ENCODE data around the gene MYOZ3.

Gene MYOZ3

GRCh38 chr5:150672237-150672883 is 11.3 kb downstream of the MYOZ3 start:
- CTCF ChIA-PET: interaction anchor here (0.9 to 2.2 kb wide), 7 partner anchors 9 to 174 kb away, joined by 3 to 9 read pairs (median 3); no protein-coding TSS in a partner anchor
- no peak for DNase-seq (ENCODE audit: extremely low spot score)
- POLR2A ChIA-PET: no interaction called here
- TF ChIP-seq CTCF (IDR thresholded peaks at IDR 0.05; ENCODE audit: control extremely low read depth, extremely low read depth, low read depth, missing control alignments): no peak

- DNase-seq (ENCODE audit: extremely low spot score): no peak
- CTCF ChIA-PET: interaction anchor here (0.9 to 2.2 kb wide), 8 partner anchors 9 to 111 kb away, joined by 3 to 9 read pairs (median 4); partner anchors contain the start of gene MYOZ3
- TF ChIP-seq CTCF (IDR thresholded peaks at IDR 0.05; ENCODE audit: control extremely low read depth, extremely low read depth, low read depth, missing control alignments): no peak
- POLR2A ChIA-PET: no interaction called here
Measured at GRCh38 chr5:150672884-150673275, 11.8 kb downstream of the MYOZ3 start.

GRCh38 chr5:150674341-150674821 is 13.3 kb downstream of the MYOZ3 start:
- ChIA-PET POLR2A (no interaction called here), CTCF (interaction anchor here (1.1 to 1.5 kb wide), 4 partner anchors 10 to 173 kb away, joined by 3 to 4 read pairs (median 4); partner anchors contain the start of gene MYOZ3)
- no peak for TF ChIP-seq CTCF (IDR thresholded peaks at IDR 0.05; ENCODE audit: control extremely low read depth, extremely low read depth, low read depth, missing control alignments)
- DNase-seq (ENCODE audit: extremely low spot score): no peak

GRCh38 chr5:150675069-150675468 is 14.0 kb downstream of the MYOZ3 start:
- no peak for DNase-seq (ENCODE audit: extremely low spot score)
- TF ChIP-seq CTCF (IDR thresholded peaks at IDR 0.05; ENCODE audit: control extremely low read depth, extremely low read depth, low read depth, missing control alignments): no peak
- POLR2A ChIA-PET: interaction anchor here (0.7 kb wide), 1 partner anchor 17 kb away, joined by 3 read pairs; no protein-coding TSS in a partner anchor
- CTCF ChIA-PET: interaction anchor here (1.4 kb wide), 1 partner anchor 172 kb away, joined by 3 read pairs; no protein-coding TSS in a partner anchor

GRCh38 chr5:150676578-150676977 is 15.5 kb downstream of the MYOZ3 start:
- ChIA-PET POLR2A (no interaction called here), CTCF (no interaction called here)
- no peak for TF ChIP-seq CTCF (IDR thresholded peaks at IDR 0.05; ENCODE audit: control extremely low read depth, extremely low read depth, low read depth, missing control alignments)
- no peak for DNase-seq (ENCODE audit: extremely low spot score)

GRCh38 chr5:150689120-150689519 is 28.1 kb downstream of the MYOZ3 start:
- no peak for DNase-seq (ENCODE audit: extremely low spot score)
- POLR2A ChIA-PET: no interaction called here
- TF ChIP-seq CTCF (IDR thresholded peaks at IDR 0.05; ENCODE audit: control extremely low read depth, extremely low read depth, low read depth, missing control alignments): no peak
- CTCF ChIA-PET: interaction anchor here (0.9 to 1.7 kb wide), 3 partner anchors 12 to 46 kb away, joined by 3 to 7 read pairs (median 7); partner anchors contain the start of gene RBM22
